Tibial nerve (tissue), 4 donors: Measurements from ENCODE around the gene PPP1R3F. TPM values are rescaled to one million over a fixed set of nuclear protein-coding genes. Genes with fewer than 3 reads are reported as not detected.
A peak's percentile ranks its signal among the peaks of the same experiment; 100 is the strongest.
"Not testable (repeated sequence)": the region's sequence is repeated elsewhere in the genome, so short reads cannot be mapped to it uniquely, and the experiment has no call there.

Experiments used
- DNase-seq, 2 donors: peaks; one replicate each; pipeline ENCODE4 v3.0.0-alpha.2; 2019; ENCODE audit warnings: low spot score in 2 of 2
- H3K27ac ChIP-seq, 4 donors: fragments of 200-600 bp; sonication (generic) in 3 of 4; one replicate each; pipeline ENCODE4 v1.5.1; 2017 to 2019; ENCODE audit warnings: mild to moderate bottlenecking in 1 of 4
- H3K27me3 ChIP-seq, 2 donors: fragments of 200-600 bp; sonication (generic) in 1 of 2; one replicate each; pipeline versions ENCODE4 v1.5.1 to v1.6.0; 2017 to 2019
- H3K36me3 ChIP-seq, 3 donors: fragments of 200-600 bp; sonication (generic); one replicate each; pipeline ENCODE4 v1.5.1; 2018 to 2019
- H3K4me1 ChIP-seq, 4 donors: fragments of 200-600 bp; sonication (generic) in 3 of 4; one replicate each; pipeline ENCODE4 v1.5.1; 2017 to 2019
- H3K4me3 ChIP-seq, 4 donors: fragments of 200-600 bp; sonication (generic) in 3 of 4; one replicate each; pipeline ENCODE4 v1.5.1; 2017 to 2019; ENCODE audit warnings: mild to moderate bottlenecking in 1 of 4, moderate library complexity in 1 of 4
- H3K9me3 ChIP-seq, 4 donors: fragments of 200-600 bp; sonication (generic) in 3 of 4; one replicate each; pipeline ENCODE4 v1.5.1; 2017 to 2019
- EP300 ChIP-seq, 2 donors: sonication (generic); formaldehyde crosslinking; IDR thresholded peaks; one replicate each; pipeline ENCODE4 v1.6.1; 2017; ENCODE audit warnings: antibody characterized with exemption in 2 of 2, mild to moderate bottlenecking in 1 of 2
- POLR2A ChIP-seq, 2 donors: fragments of 450-650 bp; IDR thresholded peaks; one replicate each; pipeline ENCODE4 v1.6.1; 2017; ENCODE audit warnings: antibody characterized with exemption in 2 of 2, mild to moderate bottlenecking in 2 of 2, moderate library complexity in 2 of 2
- WGBS, 2 donors: methylation state at CpG; one replicate each; pipeline ENCODE4 v1.1.5; 2018; 5-methylcytosine and 5-hydroxymethylcytosine counted together
- total RNA-seq, 4 donors: library from RNA; depleted of rRNA; stranded (reverse); fragments of >200 nt; gene quantifications; one replicate each; pipeline ENCODE4 v1.1.0, GENCODE V29; 2016
- TF ChIP-seq, protein P1 (sequence below), 5 experiments: fragments of 200-600 bp in 3 of 5; fragments of 450-650 bp in 2 of 5; sonication (generic) in 3 of 5; IDR thresholded peaks; one replicate each; pipeline ENCODE4 v1.5.1; 2016 to 2019; ENCODE audit warnings: antibody characterized with exemption in 5 of 5, mild to moderate bottlenecking in 3 of 5, moderate library complexity in 2 of 5

Gene PPP1R3F
- total RNA-seq, 4 donors from 2014 or later = 20.9 to 36.9 (median 27.1) TPM

DNA sequence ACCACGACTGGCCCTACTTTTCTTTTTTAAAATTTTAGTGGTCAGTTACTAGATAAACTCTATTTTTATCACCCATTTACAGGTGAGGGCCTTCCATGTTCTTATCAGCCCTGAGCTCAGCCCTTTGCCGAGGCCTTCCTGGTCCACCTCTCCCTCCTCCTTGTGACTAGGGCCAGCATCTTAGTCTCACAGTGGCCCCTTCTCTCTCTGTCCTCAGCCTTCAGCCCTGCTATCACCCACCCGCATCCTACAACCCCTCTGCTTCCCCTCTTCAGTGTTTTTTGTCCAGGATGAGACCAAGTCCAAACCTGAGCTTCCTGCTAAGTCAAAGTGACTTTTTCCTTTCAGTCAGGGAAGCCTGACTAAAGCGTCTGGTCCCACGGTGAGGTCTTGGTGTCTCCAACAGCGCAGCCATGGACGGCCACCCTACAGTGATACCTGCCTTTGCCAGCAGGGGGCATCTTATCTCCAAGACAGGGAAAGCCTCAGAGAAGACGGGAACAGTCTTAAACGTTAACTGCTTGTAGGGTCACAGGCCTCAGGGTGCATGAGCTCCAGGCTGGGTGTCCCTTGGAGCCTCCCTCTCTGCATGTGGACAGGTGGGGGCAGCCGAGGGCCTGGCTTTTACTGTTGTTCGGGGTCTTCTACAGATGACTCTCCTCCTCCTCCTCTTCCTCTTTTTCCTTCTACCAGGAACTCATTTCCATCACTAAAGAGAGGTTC lies 22.2 kb downstream of the PPP1R3F start:
- TF ChIP-seq, protein P1, sequence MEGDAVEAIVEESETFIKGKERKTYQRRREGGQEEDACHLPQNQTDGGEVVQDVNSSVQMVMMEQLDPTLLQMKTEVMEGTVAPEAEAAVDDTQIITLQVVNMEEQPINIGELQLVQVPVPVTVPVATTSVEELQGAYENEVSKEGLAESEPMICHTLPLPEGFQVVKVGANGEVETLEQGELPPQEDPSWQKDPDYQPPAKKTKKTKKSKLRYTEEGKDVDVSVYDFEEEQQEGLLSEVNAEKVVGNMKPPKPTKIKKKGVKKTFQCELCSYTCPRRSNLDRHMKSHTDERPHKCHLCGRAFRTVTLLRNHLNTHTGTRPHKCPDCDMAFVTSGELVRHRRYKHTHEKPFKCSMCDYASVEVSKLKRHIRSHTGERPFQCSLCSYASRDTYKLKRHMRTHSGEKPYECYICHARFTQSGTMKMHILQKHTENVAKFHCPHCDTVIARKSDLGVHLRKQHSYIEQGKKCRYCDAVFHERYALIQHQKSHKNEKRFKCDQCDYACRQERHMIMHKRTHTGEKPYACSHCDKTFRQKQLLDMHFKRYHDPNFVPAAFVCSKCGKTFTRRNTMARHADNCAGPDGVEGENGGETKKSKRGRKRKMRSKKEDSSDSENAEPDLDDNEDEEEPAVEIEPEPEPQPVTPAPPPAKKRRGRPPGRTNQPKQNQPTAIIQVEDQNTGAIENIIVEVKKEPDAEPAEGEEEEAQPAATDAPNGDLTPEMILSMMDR (IDR thresholded peaks at IDR 0.05) = peak; percentile 43 to 62 (median 55)
- TF ChIP-seq EP300 (IDR thresholded peaks at IDR 0.05) = no peak
- 30 to 42% methylated on average over 8 to 11 of the region's 11 CpGs for WGBS, 2 donors

DNA sequence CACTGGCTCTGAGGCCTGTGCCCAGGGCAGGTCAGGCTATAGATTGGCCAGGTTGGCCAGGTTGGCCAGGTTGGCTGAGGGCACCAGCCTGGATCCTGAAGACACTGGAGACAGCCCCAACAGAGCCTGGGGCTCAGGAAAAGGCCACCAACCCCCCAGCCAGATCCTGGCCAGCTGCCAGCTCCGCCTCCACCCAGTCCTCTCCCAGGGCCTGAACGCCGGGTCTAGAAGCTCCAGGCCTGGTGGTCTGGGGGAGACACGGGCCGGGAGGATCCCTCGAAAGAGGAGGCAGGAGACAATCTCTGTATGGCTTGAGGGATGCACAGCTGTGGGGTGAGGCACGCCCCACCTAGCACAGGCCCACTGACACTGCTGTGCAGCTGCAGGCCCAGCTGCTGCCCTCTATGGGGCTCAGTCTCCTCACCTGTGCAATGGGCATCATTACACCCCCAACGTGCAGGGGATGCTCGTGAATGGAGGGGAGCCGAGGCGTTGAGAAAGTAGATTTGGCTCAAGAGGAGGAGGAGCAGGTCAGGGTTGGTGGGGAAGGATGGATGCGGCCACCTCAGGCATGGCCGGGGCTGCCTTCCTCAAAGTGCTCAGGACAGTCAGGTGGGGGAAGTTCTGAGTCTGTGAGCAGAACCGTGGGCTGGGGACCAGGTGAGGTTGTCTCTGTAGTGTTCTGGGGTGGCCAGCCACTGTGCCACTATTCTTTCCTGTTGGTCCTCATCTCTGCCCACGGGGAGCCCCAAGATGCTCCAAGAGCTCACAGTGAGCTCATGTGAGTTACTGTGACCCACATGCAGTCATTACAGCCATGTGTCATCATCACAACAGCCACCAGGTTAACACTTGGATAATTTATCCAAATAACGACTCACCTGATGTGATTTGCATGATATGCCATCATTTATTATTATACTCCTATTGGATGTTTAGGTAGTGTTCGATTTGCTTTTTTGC lies 23.1 kb downstream of the PPP1R3F start:
- no peaks in the 10 kb centered on the region for H3K36me3 ChIP-seq
- H3K9me3 ChIP-seq = no peaks in the 10 kb centered on the region
- H3K27ac ChIP-seq = no peak overlapping the region
- no peaks in the 10 kb centered on the region for H3K27me3 ChIP-seq
- no peak for TF ChIP-seq POLR2A (IDR thresholded peaks at IDR 0.05)
- no peak for TF ChIP-seq EP300 (IDR thresholded peaks at IDR 0.05)
- TF ChIP-seq, protein P1 (IDR thresholded peaks at IDR 0.05) = no peak
- WGBS, 2 donors = 71 to 88% methylated on average over 7 to 17 of the region's 17 CpGs
- H3K4me1 ChIP-seq = peaks cover 0 to 3% (median 0%) of the 10 kb centered on the region in 4 donors
- no peak for DNase-seq
- no peak overlapping the region for H3K4me3 ChIP-seq

More for the DNA sequence above, 22.2 kb downstream of the PPP1R3F start:
- DNase-seq = peak; percentile 19 to 35
- no peak overlapping the region for H3K27ac ChIP-seq
- H3K27me3 ChIP-seq = no peaks in the 10 kb centered on the region
- H3K36me3 ChIP-seq = no peaks in the 10 kb centered on the region
- H3K4me3 ChIP-seq = no peak overlapping the region
- peaks cover 0 to 3% (median 0%) of the 10 kb centered on the region in 4 donors for H3K4me1 ChIP-seq
- no peaks in the 10 kb centered on the region for H3K9me3 ChIP-seq

DNA sequence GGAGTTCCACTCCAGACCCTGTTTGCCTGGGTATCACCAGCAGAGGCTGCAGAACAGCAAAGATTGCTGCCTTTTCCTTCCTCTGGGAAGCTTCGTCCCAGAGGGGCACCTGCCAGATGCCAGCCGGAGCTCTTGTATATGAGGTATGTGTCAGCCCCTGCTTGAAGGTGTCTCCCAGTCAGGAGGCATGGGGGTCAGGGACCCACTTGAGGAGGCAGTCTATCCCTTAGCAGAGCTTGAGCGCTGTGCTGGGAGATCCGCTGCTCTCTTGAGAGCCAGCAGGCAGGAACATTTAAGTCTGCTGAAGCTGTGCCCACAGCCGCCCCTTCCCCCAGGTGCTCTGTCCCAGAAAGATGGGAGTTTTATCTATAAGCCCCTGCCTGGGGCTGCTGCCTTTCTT lies 29.7 kb downstream of the PPP1R3F start:
- not testable (repeated sequence) for H3K27me3 ChIP-seq, H3K4me1 ChIP-seq, DNase-seq, H3K36me3 ChIP-seq, H3K9me3 ChIP-seq, H3K27ac ChIP-seq, H3K4me3 ChIP-seq
- WGBS, 2 donors = 92 to 94% methylated on average over 2 to 5 of the region's 5 CpGs

DNA sequence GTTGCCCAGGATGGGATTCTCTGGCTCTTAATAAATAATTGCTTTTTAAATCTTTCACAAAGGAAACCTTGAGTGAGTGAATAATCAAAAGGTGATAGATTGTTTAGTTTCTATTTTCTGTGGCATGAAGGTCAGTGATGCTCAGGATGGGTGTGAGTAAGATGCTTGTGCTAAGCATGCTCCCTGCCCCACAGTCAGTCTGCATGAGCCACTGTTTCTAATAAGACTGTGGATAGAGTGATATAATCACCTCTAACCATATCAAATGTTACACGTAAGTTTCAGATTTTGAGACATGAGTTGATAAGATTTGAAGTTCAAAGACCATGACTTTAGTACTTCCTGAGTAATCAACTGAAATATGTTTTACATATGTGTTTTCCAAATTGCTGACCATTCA lies 31.1 kb downstream of the PPP1R3F start:
- Histone ChIP-seq H3K27me3 (no peaks in the 10 kb centered on the region), H3K4me1 (no peaks in the 10 kb centered on the region), H3K27ac (no peak overlapping the region), H3K36me3 (no peaks in the 10 kb centered on the region), H3K9me3 (no peaks in the 10 kb centered on the region), H3K4me3 (no peak overlapping the region)
- no peak for TF ChIP-seq POLR2A (IDR thresholded peaks at IDR 0.05)
- TF ChIP-seq, protein P1 (IDR thresholded peaks at IDR 0.05) = no peak
- TF ChIP-seq EP300 (IDR thresholded peaks at IDR 0.05) = no peak
- 88 to 92% methylated on average over 1 of the region's 1 CpG for WGBS, 2 donors
- no peak for DNase-seq

DNA sequence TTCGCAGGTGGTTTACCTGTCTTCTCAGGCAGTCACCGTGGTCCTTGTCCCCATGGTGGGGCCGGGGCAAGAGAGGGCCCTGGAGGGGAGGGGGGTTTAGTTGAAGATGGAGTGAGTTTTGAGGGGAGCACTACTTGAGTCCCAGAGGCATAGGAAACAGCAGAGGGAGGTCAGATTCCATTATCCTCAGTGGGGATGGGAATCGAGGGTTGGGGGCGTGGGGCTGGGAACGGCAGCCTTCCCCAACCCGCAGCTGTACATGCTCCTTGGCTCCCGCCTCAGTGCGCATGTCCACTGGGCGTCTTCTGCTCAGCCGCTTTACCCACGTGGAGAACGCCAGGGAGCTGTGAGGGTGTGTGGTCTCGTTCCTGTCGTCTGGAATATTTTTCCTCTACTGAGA lies 33.8 kb downstream of the PPP1R3F start, which contains the start of gene GAGE10:
Gene GAGE10 (plus strand): TSS at position 301 of the 400 bp plus-strand sequence. CDS start 1,214 bp downstream, outside the sequence.
- DNase-seq = no peak
- WGBS, 2 donors = 69 to 91% methylated on average over 11 to 14 of the region's 15 CpGs
- no peaks in the 10 kb centered on the region for H3K36me3 ChIP-seq
- no peaks in the 10 kb centered on the region for H3K4me1 ChIP-seq
- H3K9me3 ChIP-seq = no peaks in the 10 kb centered on the region
- no peak for TF ChIP-seq EP300 (IDR thresholded peaks at IDR 0.05)
- TF ChIP-seq POLR2A (IDR thresholded peaks at IDR 0.05) = no peak
- TF ChIP-seq, protein P1 (IDR thresholded peaks at IDR 0.05) = no peak
- H3K4me3 ChIP-seq = no peak within 1 kb of the TSS
- H3K27ac ChIP-seq = no peak within 1 kb of the TSS
- peaks cover 0 to 4% of the 10 kb centered on the region in 2 donors for H3K27me3 ChIP-seq

DNA sequence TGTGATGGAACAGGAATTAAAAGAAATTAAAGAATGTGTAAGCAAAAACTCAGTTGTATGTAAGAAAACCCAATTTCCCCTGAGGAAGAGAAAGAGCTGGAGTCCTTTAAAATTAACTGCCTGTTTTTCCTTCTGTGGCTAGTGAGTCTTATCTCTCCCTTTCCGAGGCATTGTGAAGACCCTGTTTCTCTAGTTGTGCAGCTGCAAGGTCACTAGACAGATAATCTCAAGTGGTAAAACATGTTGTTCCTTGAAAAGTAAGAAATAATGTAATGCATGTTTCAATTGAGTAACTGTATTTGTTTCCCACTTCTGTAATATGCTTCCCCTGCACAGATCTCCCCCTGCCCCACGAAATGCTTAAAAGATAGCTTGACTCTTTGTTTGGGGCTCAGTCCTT lies 38.2 kb downstream of the PPP1R3F start:
- not testable (repeated sequence) for H3K27me3 ChIP-seq, H3K4me1 ChIP-seq, DNase-seq, H3K4me3 ChIP-seq, H3K27ac ChIP-seq, H3K36me3 ChIP-seq, H3K9me3 ChIP-seq
- WGBS, 2 donors = 52 to 57% methylated on average over 2 of the region's 2 CpGs
